Activated CD4-positive, alpha-beta T cell treated with anti-CD3 and anti-CD28 coated beads for 36 hours (primary cell): ENCODE data around the gene MICALL1. TPM values are rescaled to one million over a fixed set of nuclear protein-coding genes. Genes with fewer than 3 reads are reported as not detected.

ENCODE experiments used
- ATAC-seq: fragments of 200-7000 bp; cut with Tn5 transposase; one replicate; pipeline ENCODE4 v1.10.0; 2021; ENCODE audit warnings: mild to moderate bottlenecking, moderate library complexity
- CTCF ChIA-PET: fragments of 350-600 bp; sonication (Branson Sonifier 250); formaldehyde crosslinking; loops from one replicate; lab custom pipeline; 2021; ENCODE audit warnings: antibody characterized with exemption; lab: Charles Lee
- POLR2A ChIA-PET: fragments of 350-600 bp; sonication (Branson Sonifier 250); formaldehyde crosslinking; loops from one replicate; lab custom pipeline; 2021; ENCODE audit warnings: antibody characterized with exemption, inconsistent platforms; lab: Charles Lee
- DNase-seq: peaks from one replicate; pipeline ENCODE4 v3.0.0-alpha.2; 2020
- H3K27ac Mint-ChIP-seq: one replicate; pipeline ENCODE4 v1.8.0; 2021; ENCODE audit warnings: mixed read lengths
- H3K27me3 Mint-ChIP-seq: one replicate; pipeline ENCODE4 v1.8.0; 2021; ENCODE audit warnings: mixed read lengths
- H3K36me3 Mint-ChIP-seq: one replicate; pipeline ENCODE4 v1.8.0; 2021; ENCODE audit warnings: low read depth, mixed read lengths
- H3K4me1 Mint-ChIP-seq: one replicate; pipeline ENCODE4 v1.8.0; 2021; ENCODE audit warnings: mixed read lengths
- H3K4me3 Mint-ChIP-seq: one replicate; pipeline ENCODE4 v1.8.0; 2021; ENCODE audit warnings: mild to moderate bottlenecking, moderate library complexity, mixed read lengths
- H3K9me3 Mint-ChIP-seq: one replicate; pipeline ENCODE4 v1.8.0; 2021; ENCODE audit warnings: low read depth, mixed read lengths
- intact Hi-C, 2 experiments: fragments of 100-400 bp; cut with DNase I in 1 of 2; cut with micrococcal nuclease in 1 of 2; formaldehyde crosslinking; loops; one replicate each; pipeline versions ENCODE4 v1.14.2 to v1.15.1; 2022 to 2024; cut with DNase I, micrococcal nuclease
- total RNA-seq, 2 experiments: library from RNA; stranded (reverse); gene quantifications; one replicate each; pipeline ENCODE4 v1.2.3, GENCODE V29; 2021

Gene MICALL1
- total RNA-seq, 2 experiments from 2014 or later, result 11.2 to 11.8 TPM

- Mint-ChIP-seq H3K27ac (no peak overlapping the region), H3K27me3 (no peaks in the 10 kb centered on the region), H3K9me3 (no peaks in the 10 kb centered on the region), H3K36me3 (peaks cover 31% of the 10 kb centered on the region), H3K4me1 (peaks cover 26% of the 10 kb centered on the region), H3K4me3 (no peak overlapping the region)
- CTCF ChIA-PET, result interaction anchor here (0.8 kb wide), 1 partner anchor 31 kb away, joined by 3 read pairs; no protein-coding TSS in a partner anchor
- intact Hi-C loops, result no loop called here
- ATAC-seq (no peak), DNase-seq (no peak)
- POLR2A ChIA-PET, result interaction anchor here (0.6 kb wide), 1 partner anchor 57 kb away, joined by 3 read pairs; no protein-coding TSS in a partner anchor
Measured at GRCh38 chr22:37892566-37893335, 13.3 kb upstream of the MICALL1 start.

- ChIA-PET POLR2A (no interaction called here), CTCF (interaction anchor here (0.7 kb wide), 1 partner anchor 32 kb away, joined by 3 read pairs; no protein-coding TSS in a partner anchor)
- H3K4me3 Mint-ChIP-seq, result no peak overlapping the region
- intact Hi-C loops, result no loop called here
- DNase-seq (no peak), ATAC-seq (no peak)
- H3K9me3 Mint-ChIP-seq, result no peaks in the 10 kb centered on the region
- H3K27ac Mint-ChIP-seq, result peak overlapping the region; percentile 0
- peaks cover 23% of the 10 kb centered on the region for H3K36me3 Mint-ChIP-seq
- H3K27me3 Mint-ChIP-seq, result no peaks in the 10 kb centered on the region
- H3K4me1 Mint-ChIP-seq, result peaks cover 26% of the 10 kb centered on the region
Measured at GRCh38 chr22:37893583-37893983, 12.5 kb upstream of the MICALL1 start.

GRCh38 chr22:37894939-37895670, 11.0 kb upstream of the MICALL1 start:
- ATAC-seq (no peak), DNase-seq (no peak)
- Mint-ChIP-seq H3K27me3 (no peaks in the 10 kb centered on the region), H3K27ac (peak overlapping the region; percentile 65), H3K36me3 (peaks cover 11% of the 10 kb centered on the region), H3K9me3 (no peaks in the 10 kb centered on the region), H3K4me3 (no peak overlapping the region), H3K4me1 (peaks cover 26% of the 10 kb centered on the region)
- CTCF ChIA-PET, result interaction anchor here (2.4 to 3.7 kb wide), 2 partner anchors 10 to 32 kb away, joined by 14 to 19 read pairs; partner anchors contain the start of gene MICALL1
- POLR2A ChIA-PET, result no interaction called here
- intact Hi-C loops, result no loop called here

GRCh38 chr22:37896181-37896592, 9.9 kb upstream of the MICALL1 start:
- ChIA-PET CTCF (interaction anchor here (0.7 to 3.7 kb wide), 7 partner anchors 9 to 811 kb away, joined by 3 to 19 read pairs (median 6); partner anchors contain the start of gene MICALL1), POLR2A (interaction anchor here (0.5 to 1.4 kb wide), 5 partner anchors 10 to 57 kb away, joined by 3 to 6 read pairs (median 3); partner anchors contain the start of genes C22orf23, MICALL1 and POLR2F)
- peak overlapping the region; percentile 89 for H3K27ac Mint-ChIP-seq
- ATAC-seq, result peak; percentile 97
- peaks cover 26% of the 10 kb centered on the region for H3K4me1 Mint-ChIP-seq
- DNase-seq, result peak; percentile 65
- no peak overlapping the region for H3K4me3 Mint-ChIP-seq
- no peaks in the 10 kb centered on the region for H3K27me3 Mint-ChIP-seq
- H3K36me3 Mint-ChIP-seq, result peaks cover 9% of the 10 kb centered on the region
- H3K9me3 Mint-ChIP-seq, result no peaks in the 10 kb centered on the region
- intact Hi-C loops, result no loop called here

- intact Hi-C loops, result no loop called here
- POLR2A ChIA-PET, result interaction anchor here (0.5 to 1.4 kb wide), 4 partner anchors 56 to 87 kb away, joined by 3 to 6 read pairs (median 4); partner anchors contain the start of genes C22orf23 and POLR2F
- no peak for DNase-seq
- no peaks in the 10 kb centered on the region for H3K27me3 Mint-ChIP-seq
- CTCF ChIA-PET, result interaction anchor here (0.5 to 3.7 kb wide), 13 partner anchors 9 to 810 kb away, joined by 3 to 19 read pairs (median 4); partner anchors contain the start of gene MICALL1
- H3K36me3 Mint-ChIP-seq, result peaks cover 2% of the 10 kb centered on the region
- ATAC-seq, result no peak
- H3K4me1 Mint-ChIP-seq, result peaks cover 26% of the 10 kb centered on the region
- H3K27ac Mint-ChIP-seq, result peak overlapping the region; percentile 89
- no peaks in the 10 kb centered on the region for H3K9me3 Mint-ChIP-seq
- H3K4me3 Mint-ChIP-seq, result no peak overlapping the region
Measured at GRCh38 chr22:37896939-37897338, 9.2 kb upstream of the MICALL1 start.

- POLR2A ChIA-PET, result interaction anchor here (0.5 to 0.6 kb wide), 2 partner anchors 57 to 60 kb away, joined by 4 read pairs; no protein-coding TSS in a partner anchor
- peaks cover 26% of the 10 kb centered on the region for H3K4me1 Mint-ChIP-seq
- CTCF ChIA-PET, result interaction anchor here (0.5 to 3.7 kb wide), 10 partner anchors 8 to 727 kb away, joined by 3 to 19 read pairs (median 4); partner anchors contain the start of gene MICALL1
- no peaks in the 10 kb centered on the region for H3K27me3 Mint-ChIP-seq
- ATAC-seq (no peak), DNase-seq (no peak)
- H3K4me3 Mint-ChIP-seq, result no peak overlapping the region
- intact Hi-C loops, result no loop called here
- H3K9me3 Mint-ChIP-seq, result no peaks in the 10 kb centered on the region
- no peaks in the 10 kb centered on the region for H3K36me3 Mint-ChIP-seq
- H3K27ac Mint-ChIP-seq, result peak overlapping the region; percentile 30
Measured at GRCh38 chr22:37897807-37898206, 8.3 kb upstream of the MICALL1 start.

GRCh38 chr22:37898441-37899181, 7.5 kb upstream of the MICALL1 start:
- POLR2A ChIA-PET, result no interaction called here
- Mint-ChIP-seq H3K4me1 (peaks cover 26% of the 10 kb centered on the region), H3K27me3 (no peaks in the 10 kb centered on the region), H3K36me3 (no peaks in the 10 kb centered on the region), H3K27ac (no peak overlapping the region), H3K4me3 (no peak overlapping the region), H3K9me3 (no peaks in the 10 kb centered on the region)
- intact Hi-C loops, result no loop called here
- no peak for ATAC-seq
- CTCF ChIA-PET, result interaction anchor here (0.7 to 3.7 kb wide), 2 partner anchors 17 to 36 kb away, joined by 3 to 19 read pairs; no protein-coding TSS in a partner anchor
- no peak for DNase-seq

GRCh38 chr22:37904572-37905533, 1.2 kb upstream of the MICALL1 start:
- intact Hi-C loops, result loop anchor here (1.0 to 5.0 kb wide), 2 partner anchors 47 to 56 kb away; partner anchors contain the start of genes C22orf23 (in 1 of the 2), EIF3L (in 1 of the 2) and POLR2F (in 1 of the 2)
- no peaks in the 10 kb centered on the region for H3K9me3 Mint-ChIP-seq
- H3K36me3 Mint-ChIP-seq, result no peaks in the 10 kb centered on the region
- POLR2A ChIA-PET, result interaction anchor here (0.7 kb wide), 1 partner anchor 42 kb away, joined by 3 read pairs; no protein-coding TSS in a partner anchor
- DNase-seq (peak; percentile 50), ATAC-seq (peak; percentile 37)
- H3K4me3 Mint-ChIP-seq, result peak overlapping the region; percentile 72
- H3K27me3 Mint-ChIP-seq, result no peaks in the 10 kb centered on the region
- H3K4me1 Mint-ChIP-seq, result peaks cover 21% of the 10 kb centered on the region
- peak overlapping the region; percentile 79 for H3K27ac Mint-ChIP-seq
- CTCF ChIA-PET, result interaction anchor here (1.0 to 2.1 kb wide), 2 partner anchors 8 to 19 kb away, joined by 3 to 14 read pairs; no protein-coding TSS in a partner anchor

- Mint-ChIP-seq H3K36me3 (no peaks in the 10 kb centered on the region), H3K9me3 (no peaks in the 10 kb centered on the region), H3K27ac (no peak overlapping the region), H3K4me1 (peaks cover 21% of the 10 kb centered on the region), H3K4me3 (peak overlapping the region; percentile 71), H3K27me3 (no peaks in the 10 kb centered on the region)
- intact Hi-C loops, result loop anchor here (1.0 to 5.0 kb wide), 8 partner anchors 28 to 664 kb away; partner anchors contain the start of genes C22orf23 (in 2 of the 2), POLR2F (in 2 of the 2), ANKRD54 (in 1 of the 2) and DMC1 (in 1 of the 2)
- ChIA-PET CTCF (interaction anchor here (0.6 to 2.1 kb wide), 8 partner anchors 9 to 99 kb away, joined by 3 to 14 read pairs (median 4); partner anchors contain the start of gene GCAT), POLR2A (interaction anchor here (0.9 to 1.3 kb wide), 3 partner anchors 10 to 60 kb away, joined by 3 read pairs; no protein-coding TSS in a partner anchor)
- DNase-seq (peak; percentile 55), ATAC-seq (peak; percentile 32)
Measured at GRCh38 chr22:37906364-37907008, 389 bp downstream of the MICALL1 start.
